Measurements from ENCODE around the gene IFT43.

The IFT43 gene

GRCh38 chr14:76083796-76084765 lies 98.5 kb downstream of the IFT43 start:
- DNase-seq = no peak

GRCh38 chr14:76085358-76085757 lies 99.8 kb downstream of the IFT43 start:
- DNase-seq = no peak

- no peak for DNase-seq
Measured at GRCh38 chr14:76086636-76087035, 101.1 kb downstream of the IFT43 start.

GRCh38 chr14:76088326-76088725 lies 102.8 kb downstream of the IFT43 start:
- DNase-seq = no peak

DNA sequence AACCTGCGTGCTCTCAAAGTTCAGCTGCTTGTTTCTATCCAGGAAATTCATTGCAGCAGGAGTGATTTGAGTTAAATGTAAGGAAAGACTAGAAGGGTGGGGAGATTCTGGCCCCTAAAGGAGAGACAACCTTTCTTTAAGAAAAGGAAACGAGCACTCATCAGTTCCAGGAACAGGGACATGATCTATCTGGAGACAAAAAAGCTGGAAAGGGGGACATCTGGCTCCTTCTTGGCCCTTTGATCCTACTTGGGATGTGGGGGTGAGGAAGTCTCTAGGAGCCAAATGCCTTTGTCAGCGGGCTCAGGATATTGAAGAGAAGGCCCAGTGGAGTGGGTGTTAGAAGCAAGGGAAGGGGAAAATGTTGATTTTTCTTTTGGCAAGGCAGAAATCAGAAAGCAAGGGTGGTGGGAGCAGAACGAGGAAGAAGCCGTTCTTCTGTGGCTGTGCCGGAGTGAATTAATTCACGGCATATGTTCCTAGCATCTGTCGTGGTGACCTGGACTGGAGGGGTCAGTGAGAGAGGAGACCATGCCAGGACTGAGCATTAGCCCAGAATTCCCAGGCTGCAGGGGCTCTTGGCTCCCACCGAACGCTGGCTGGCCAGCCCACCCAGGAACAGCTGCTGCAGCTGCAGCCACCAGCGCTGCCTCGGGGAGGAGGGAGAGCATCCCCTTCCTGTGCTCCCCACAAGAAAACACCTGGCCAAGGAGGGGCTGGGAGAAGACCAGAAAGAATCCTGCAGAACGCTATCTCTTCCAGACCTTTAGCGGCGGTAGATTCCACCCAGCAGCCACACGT lies 103.4 kb downstream of the IFT43 start:
- DNase-seq = no peak

DNA sequence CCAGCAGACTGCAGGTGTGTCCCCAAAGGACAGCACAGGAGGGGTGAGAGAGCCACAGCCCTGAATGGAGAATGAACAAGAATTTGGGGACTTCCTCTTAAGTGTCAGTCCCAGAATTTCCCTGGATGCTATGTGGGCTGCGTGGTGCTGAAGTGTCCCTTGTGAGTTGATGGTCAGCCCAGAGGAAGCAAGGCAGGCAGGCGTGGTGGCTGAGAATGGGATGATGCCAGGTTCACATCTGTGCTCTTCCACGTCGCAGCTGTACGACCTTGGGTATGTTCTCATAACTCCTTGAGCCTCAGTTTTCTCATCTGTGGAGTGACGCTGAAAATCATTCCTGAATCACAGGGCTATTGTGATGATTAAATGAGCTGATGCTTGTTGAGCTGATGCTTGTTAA lies 104.0 kb downstream of the IFT43 start:
- DNase-seq = no peak

- DNase-seq = no peak
Measured at GRCh38 chr14:76090616-76091391, 105.2 kb downstream of the IFT43 start.

- no peak for DNase-seq
Measured at GRCh38 chr14:76093077-76093476, 107.5 kb downstream of the IFT43 start.

GRCh38 chr14:76096257-76096656 lies 110.7 kb downstream of the IFT43 start:
- DNase-seq = no peak

DNA sequence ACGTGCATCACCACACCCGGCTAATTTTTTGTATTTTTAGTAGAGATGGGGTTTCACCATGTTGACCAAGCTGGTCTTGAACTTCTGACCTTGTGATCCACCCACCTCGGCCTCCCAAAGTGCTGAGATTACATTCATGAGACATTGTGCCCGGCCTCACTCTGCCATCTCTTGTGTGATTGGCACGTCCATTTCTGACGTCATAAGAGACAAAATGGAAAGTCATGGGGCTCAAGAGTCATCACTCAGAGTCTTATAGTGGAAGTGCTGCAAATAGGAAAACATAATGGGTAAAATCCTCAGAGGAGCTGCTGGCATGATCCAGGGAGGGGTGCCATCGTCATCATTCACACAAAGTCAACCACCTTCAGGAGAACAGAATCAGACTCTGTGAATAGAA lies 112.0 kb downstream of the IFT43 start:
- no peak for DNase-seq

- DNase-seq = no peak
Measured at GRCh38 chr14:76098047-76098446, 112.5 kb downstream of the IFT43 start.

- DNase-seq = no peak
Measured at GRCh38 chr14:76098916-76099675, 113.5 kb downstream of the IFT43 start.

- no peak for DNase-seq
Measured at GRCh38 chr14:76100236-76100635, 114.7 kb downstream of the IFT43 start.

GRCh38 chr14:76101391-76102379 lies 116.1 kb downstream of the IFT43 start:
- DNase-seq = no peak

DNA sequence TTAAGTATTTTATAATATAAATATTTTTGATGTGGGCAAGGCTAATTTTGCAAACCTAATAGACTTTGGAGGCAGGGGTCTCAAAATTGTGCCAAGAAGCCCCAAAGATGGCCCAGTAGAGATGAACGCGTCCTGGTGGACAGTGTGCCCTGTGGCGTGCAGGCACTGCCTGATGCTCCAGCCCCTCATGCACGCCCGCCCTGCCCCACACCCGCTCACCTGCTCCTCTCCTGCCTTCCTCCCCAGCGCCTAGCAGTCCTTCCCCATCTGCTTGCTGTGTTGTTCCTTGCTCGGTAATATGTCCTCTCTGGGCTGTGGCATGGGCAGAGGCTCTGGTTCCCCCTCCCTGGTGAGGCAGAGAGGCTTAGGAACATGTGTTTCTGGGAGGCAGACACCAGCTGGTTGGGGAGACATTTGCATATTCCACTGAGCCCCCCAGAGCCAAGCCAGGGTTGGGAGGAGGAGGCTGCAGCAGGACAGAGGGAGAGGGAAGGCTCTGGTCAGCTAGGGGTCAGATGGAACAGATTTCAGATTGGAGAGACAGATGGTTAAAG lies 119.3 kb downstream of the IFT43 start:
- no peak for DNase-seq

GRCh38 chr14:76106188-76106587 lies 120.6 kb downstream of the IFT43 start:
- DNase-seq = no peak

DNA sequence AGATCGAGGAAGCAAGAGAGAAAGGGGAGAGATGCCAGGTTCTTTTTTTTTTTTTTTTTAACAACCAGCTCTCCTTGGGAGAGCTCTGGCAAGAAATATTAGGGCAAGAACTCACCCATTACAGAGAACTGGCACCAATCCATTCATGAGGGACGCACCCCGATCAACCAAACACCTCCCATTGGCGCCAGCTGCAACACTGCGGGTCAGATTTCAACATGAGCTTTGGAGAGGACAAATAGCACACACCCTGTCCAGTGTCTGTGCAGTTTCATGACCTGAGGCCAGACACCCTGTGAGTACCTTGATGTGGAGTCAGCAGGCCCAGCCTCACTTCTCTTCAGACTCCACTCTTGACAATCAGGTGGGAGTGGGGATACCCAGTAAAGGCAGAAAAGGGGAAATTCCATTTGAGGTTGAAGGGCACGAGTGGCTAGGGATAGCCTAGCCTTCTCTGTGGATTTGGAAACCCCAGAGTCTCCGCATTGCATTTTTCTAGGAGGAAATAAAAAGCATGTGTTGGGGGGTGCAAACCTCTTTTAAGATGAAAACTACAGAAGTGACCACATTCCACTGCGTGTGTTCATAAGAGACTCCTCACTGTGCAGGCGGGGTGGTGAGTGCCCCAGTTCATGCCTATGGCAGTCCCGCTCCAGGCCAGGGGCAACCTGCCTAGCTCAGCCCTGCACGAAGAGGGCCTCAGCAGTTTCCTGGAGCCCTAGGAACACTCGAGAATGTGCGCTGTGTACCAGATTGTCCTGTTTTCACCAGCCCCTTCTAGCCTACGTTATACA lies 123.7 kb downstream of the IFT43 start:
- no peak for DNase-seq

DNA sequence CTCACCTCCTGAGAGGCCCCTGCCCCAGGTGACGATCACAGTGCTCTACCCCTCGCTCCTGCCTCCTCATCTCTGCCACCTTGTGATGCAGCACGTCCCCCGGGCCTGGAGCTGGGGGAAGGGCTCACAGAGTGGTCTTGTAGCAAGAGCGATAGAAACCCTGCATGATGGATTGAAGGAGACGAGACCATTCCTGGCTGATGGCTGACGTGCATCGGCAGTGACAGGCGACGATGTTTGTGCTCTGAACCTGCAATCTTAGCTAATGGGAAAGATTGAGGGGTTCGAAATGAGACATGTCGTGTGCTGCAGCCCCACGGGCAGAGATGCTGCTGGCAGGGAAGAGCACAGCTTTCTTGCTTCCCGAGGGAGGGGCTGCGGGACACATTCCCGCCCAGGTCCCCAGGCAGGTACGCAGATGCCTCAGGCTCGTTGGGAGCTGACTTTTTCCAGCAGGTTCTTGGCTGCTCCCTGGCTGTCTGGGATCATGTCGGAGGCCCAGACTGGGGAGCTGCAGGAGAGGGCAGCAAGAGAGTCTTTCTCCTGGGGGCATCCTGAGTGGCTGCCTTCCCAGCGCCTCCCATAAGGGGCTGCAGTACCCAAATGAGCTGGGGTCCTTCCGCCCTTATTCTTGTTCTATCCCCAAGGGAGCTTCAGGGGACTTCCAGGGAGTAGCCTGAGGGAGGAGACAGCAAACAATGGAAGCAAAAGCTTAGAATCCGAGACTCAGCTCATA lies 127.5 kb downstream of the IFT43 start:
- DNase-seq = no peak

DNA sequence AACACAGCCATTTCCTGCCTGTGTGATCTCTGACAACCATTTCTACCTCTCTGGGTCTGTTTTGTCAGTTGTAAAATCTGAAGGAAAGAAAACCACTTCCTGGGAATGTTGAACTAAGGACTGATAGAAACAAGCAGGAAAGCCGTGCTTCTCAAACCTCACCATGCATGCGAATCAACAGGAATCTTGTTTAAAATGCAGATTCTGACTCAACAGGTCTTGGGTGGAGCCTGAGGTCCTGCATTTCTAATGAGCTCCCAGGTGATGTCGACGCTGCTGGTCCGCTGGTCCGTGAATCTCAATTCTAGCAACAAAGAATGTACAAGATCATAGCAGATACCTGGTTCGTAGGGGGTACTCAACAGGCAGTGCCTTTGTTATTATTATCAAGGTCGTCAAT lies 128.1 kb downstream of the IFT43 start:
- DNase-seq = no peak
